ENCODE results near the gene CASK. TPM values are rescaled to one million over a fixed set of nuclear protein-coding genes. Genes with fewer than 3 reads are reported as not detected.

Gene CASK
- total RNA-seq, 1 experiment from 2014 or later, result 33.5 TPM

Other genes starting within 250 kb of the CASK start
- gene GPR34, start 234.6 kb downstream of the CASK start, total RNA-seq (2021; ENCODE audit: unreplicated experiment), result not detected
- not detected for gene GPR82, start 199.4 kb downstream of the CASK start, total RNA-seq (2021; ENCODE audit: unreplicated experiment)

Measured in Panc1 (cell line).